ENCODE data around the gene TPRG1. TPM values are rescaled to one million over a fixed set of nuclear protein-coding genes. Genes with fewer than 3 reads are reported as not detected.

TPRG1 gene
- total RNA-seq, 2 donors from 2014 or later = 1.1 to 1.8 TPM

DNA sequence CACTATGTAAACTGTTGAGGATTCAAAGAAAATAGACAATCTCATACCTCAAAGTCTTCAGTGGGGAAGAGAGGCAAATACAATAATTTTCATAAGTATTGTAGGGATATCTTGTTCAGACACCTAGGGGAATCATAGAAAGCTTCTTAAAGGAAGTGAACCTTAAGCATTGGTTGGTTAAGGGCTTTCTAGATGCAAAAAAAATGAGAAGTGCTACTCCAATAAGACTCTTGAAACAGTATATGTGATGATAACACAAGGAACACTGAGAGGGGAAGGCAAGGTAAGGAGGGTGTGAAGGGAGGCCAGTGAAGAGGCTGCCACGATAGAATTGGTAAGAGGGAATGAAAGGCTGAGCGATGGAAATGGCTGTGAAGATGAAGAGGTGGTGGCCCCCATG is 104.1 kb downstream of the TPRG1 start:
- H3K36me3 ChIP-seq = no peaks in the 10 kb centered on the region
- H3K4me1 ChIP-seq = no peaks in the 10 kb centered on the region
- TF ChIP-seq, protein P1, sequence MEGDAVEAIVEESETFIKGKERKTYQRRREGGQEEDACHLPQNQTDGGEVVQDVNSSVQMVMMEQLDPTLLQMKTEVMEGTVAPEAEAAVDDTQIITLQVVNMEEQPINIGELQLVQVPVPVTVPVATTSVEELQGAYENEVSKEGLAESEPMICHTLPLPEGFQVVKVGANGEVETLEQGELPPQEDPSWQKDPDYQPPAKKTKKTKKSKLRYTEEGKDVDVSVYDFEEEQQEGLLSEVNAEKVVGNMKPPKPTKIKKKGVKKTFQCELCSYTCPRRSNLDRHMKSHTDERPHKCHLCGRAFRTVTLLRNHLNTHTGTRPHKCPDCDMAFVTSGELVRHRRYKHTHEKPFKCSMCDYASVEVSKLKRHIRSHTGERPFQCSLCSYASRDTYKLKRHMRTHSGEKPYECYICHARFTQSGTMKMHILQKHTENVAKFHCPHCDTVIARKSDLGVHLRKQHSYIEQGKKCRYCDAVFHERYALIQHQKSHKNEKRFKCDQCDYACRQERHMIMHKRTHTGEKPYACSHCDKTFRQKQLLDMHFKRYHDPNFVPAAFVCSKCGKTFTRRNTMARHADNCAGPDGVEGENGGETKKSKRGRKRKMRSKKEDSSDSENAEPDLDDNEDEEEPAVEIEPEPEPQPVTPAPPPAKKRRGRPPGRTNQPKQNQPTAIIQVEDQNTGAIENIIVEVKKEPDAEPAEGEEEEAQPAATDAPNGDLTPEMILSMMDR (IDR thresholded peaks at IDR 0.05) = no peak
- H3K27me3 ChIP-seq = no peaks in the 10 kb centered on the region
- H3K9me3 ChIP-seq = no peaks in the 10 kb centered on the region
- no peak overlapping the region for H3K9ac ChIP-seq (ENCODE audit: low read depth in 2 of 2, low read length in 2 of 2)
- no peak overlapping the region for H3K27ac ChIP-seq
- intact Hi-C loops (cut with DNase I) = loop anchor here (10.0 kb wide), 2 partner anchors 129 to 239 kb away; no protein-coding TSS in a partner anchor
- no peak for DNase-seq
- H3K4me3 ChIP-seq = no peak overlapping the region

DNA sequence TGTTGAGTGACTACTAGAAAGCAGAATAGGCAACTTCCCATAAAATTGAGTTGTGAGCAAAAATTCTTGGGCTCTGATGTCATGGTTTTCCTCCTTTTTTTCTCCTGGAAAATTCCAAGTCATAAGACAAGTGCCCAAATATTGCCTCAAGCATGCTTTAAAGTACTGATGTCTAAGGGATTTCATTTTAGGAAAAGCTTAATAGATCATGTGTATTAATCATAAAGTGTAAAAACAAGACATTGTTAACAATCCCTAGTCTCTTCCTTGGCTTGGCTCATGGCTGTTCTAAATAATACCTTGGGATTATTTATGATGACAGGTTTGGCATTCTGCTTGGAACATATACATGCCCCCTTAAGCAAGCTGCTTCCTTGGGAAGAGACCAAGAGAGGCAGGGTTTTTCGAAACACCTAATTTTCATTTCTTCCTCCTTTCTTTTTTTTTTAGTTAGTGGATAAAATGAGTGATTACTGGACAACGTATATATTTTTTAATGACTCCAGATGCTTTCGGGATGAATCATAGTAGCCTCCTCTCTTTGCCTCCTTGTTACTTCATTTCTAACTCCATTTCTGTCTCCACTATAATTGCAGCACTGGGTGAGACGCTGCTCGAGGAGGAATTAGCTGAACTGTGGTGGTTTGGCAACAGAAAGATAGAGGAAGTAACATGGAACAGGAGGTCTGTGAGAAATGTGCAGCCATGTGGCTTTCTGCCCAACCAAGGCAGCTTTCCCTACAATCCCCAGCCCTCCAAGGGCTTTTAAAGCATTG is 104.9 kb downstream of the TPRG1 start:
- H3K27me3 ChIP-seq = no peaks in the 10 kb centered on the region

DNA sequence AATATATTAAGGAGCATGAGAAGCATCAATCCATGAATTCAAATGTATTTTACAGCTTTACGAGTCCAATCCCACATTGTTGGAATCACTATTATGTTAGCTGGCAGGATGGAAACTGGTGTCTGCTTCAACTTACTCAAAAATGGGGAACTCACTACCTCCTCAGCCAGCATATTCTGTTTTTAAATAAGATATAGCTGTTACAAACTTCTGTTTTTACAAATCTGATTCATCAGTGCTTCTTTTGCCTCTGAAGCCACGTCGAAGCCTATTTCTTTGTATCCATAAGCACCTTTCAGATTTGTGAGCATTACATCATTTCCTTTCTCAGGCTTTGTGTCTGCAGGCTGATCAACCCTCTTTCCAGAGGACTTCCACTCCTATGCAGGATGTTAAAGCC is 105.9 kb downstream of the TPRG1 start:
- Histone ChIP-seq H3K9me3 (no peaks in the 10 kb centered on the region), H3K4me1 (no peaks in the 10 kb centered on the region), H3K36me3 (no peaks in the 10 kb centered on the region), H3K9ac (ENCODE audit: low read depth in 2 of 2, low read length in 2 of 2) (no peak overlapping the region), H3K27ac (no peak overlapping the region), H3K27me3 (no peaks in the 10 kb centered on the region), H3K4me3 (no peak overlapping the region)
- intact Hi-C loops (cut with DNase I) = loop anchor here (10.0 kb wide), 2 partner anchors 127 to 237 kb away; no protein-coding TSS in a partner anchor
- TF ChIP-seq, protein P1 (IDR thresholded peaks at IDR 0.05) = no peak
- DNase-seq = no peak

More for the DNA sequence above, 104.9 kb downstream of the TPRG1 start:
- H3K4me1 ChIP-seq = no peaks in the 10 kb centered on the region
- H3K36me3 ChIP-seq = no peaks in the 10 kb centered on the region
- no peak for DNase-seq
- no peak overlapping the region for H3K27ac ChIP-seq
- no peak overlapping the region for H3K9ac ChIP-seq (ENCODE audit: low read depth in 2 of 2, low read length in 2 of 2)
- TF ChIP-seq, protein P1 (IDR thresholded peaks at IDR 0.05) = no peak
- H3K9me3 ChIP-seq = no peaks in the 10 kb centered on the region
- no peak overlapping the region for H3K4me3 ChIP-seq
- intact Hi-C loops (cut with DNase I) = loop anchor here (10.0 kb wide), 2 partner anchors 128 to 238 kb away; no protein-coding TSS in a partner anchor

DNA sequence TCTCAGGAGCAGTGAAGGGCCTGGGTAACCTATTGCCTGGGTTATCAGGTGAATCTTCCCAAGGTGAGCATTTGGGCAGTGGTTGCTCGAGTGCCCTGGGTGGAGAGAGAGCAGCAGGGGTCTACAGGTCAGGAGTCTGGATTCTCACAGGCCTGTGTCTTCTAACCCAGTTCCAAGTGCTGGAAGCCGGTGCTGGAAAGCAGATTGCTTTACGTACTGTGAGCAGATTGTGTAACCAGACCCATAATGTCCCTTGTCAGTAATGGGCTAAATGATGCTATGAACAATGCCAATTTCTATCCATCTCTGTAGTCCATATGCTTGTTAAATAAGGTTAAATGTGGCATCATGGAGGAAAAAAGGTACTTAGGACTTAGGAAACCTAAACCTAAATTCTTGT is 106.5 kb downstream of the TPRG1 start:
- Histone ChIP-seq H3K27me3 (no peaks in the 10 kb centered on the region), H3K9me3 (no peaks in the 10 kb centered on the region), H3K27ac (no peak overlapping the region), H3K36me3 (no peaks in the 10 kb centered on the region), H3K4me1 (no peaks in the 10 kb centered on the region), H3K9ac (ENCODE audit: low read depth in 2 of 2, low read length in 2 of 2) (no peak overlapping the region), H3K4me3 (no peak overlapping the region)
- TF ChIP-seq, protein P1 (IDR thresholded peaks at IDR 0.05) = no peak
- intact Hi-C loops (cut with DNase I) = loop anchor here (10.0 kb wide), 2 partner anchors 127 to 237 kb away; no protein-coding TSS in a partner anchor
- no peak for DNase-seq

DNA sequence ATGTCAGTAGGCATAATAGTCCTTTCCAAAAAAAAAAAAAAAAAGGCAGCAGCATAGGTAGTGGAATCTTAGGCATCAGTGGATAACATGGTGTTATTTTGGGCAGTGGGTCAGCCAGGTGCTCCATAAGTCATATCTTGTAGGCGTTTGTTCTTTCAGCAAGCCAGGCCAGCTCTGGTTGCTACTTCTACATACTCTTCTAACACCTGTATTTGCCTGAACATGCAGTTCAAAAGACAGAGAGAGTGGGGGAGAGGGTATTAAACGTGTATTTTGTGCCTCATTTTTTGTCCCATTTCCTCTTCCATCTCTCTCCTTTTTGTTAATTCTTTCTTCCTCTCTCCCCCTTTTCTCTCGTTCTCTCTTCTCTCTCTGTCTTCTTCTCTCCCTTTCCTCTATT is 110.4 kb downstream of the TPRG1 start:
- intact Hi-C loops (cut with DNase I) = no loop called here
- Histone ChIP-seq H3K36me3 (no peaks in the 10 kb centered on the region), H3K4me1 (no peaks in the 10 kb centered on the region), H3K9ac (ENCODE audit: low read depth in 2 of 2, low read length in 2 of 2) (no peak overlapping the region), H3K4me3 (no peak overlapping the region), H3K27ac (no peak overlapping the region), H3K9me3 (no peaks in the 10 kb centered on the region), H3K27me3 (no peaks in the 10 kb centered on the region)
- no peak for DNase-seq
- TF ChIP-seq, protein P1 (IDR thresholded peaks at IDR 0.05) = no peak
